ENCODE measurements around the gene SRD5A2. TPM values are rescaled to one million over a fixed set of nuclear protein-coding genes. Genes with fewer than 3 reads are reported as not detected.

Gene SRD5A2
- total and polyA plus RNA-seq, 8 donors: 0.03 to 0.18 TPM; not detected in 6

- Histone ChIP-seq H3K27me3 (no peaks in the 10 kb centered on the region), H3K27ac (no peak overlapping the region), H3K36me3 (no peaks in the 10 kb centered on the region), H3K4me3 (no peak overlapping the region), H3K4me1 (no peaks in the 10 kb centered on the region), H3K9me3 (no peaks in the 10 kb centered on the region)
- intact Hi-C loops (cut with DNase I; ENCODE audit: low total_unique reads): no loop called here
- TF ChIP-seq POLR2AphosphoS5 (IDR thresholded peaks at IDR 0.05) (no peak), EP300 (IDR thresholded peaks at IDR 0.05) (no peak), POLR2A (IDR thresholded peaks at IDR 0.05) (no peak), CTCF (IDR thresholded peaks at IDR 0.05) (no peak)
- DNase-seq: peak in 1 of 2 donors; percentile 12
- WGBS, 5 donors: 67 to 80% (median 77%) methylated on average over 15 of the region's 15 CpGs
Observed at GRCh38 chr2:31526946-31527732, 53.6 kb downstream of the SRD5A2 start.

GRCh38 chr2:31525876-31526275 lies 54.9 kb downstream of the SRD5A2 start:
- Histone ChIP-seq H3K4me1 (no peaks in the 10 kb centered on the region), H3K9me3 (no peaks in the 10 kb centered on the region), H3K27me3 (no peaks in the 10 kb centered on the region), H3K27ac (no peak overlapping the region), H3K36me3 (no peaks in the 10 kb centered on the region), H3K4me3 (no peak overlapping the region)
- intact Hi-C loops (cut with DNase I; ENCODE audit: low total_unique reads): no loop called here
- TF ChIP-seq POLR2AphosphoS5 (IDR thresholded peaks at IDR 0.05): no peak
- no peak for TF ChIP-seq EP300 (IDR thresholded peaks at IDR 0.05)
- TF ChIP-seq CTCF (IDR thresholded peaks at IDR 0.05): no peak
- TF ChIP-seq POLR2A (IDR thresholded peaks at IDR 0.05): no peak
- WGBS, 5 donors: 64 to 80% (median 68%) methylated on average over 5 of the region's 5 CpGs
- DNase-seq: no peak

GRCh38 chr2:31524592-31524991 lies 56.1 kb downstream of the SRD5A2 start:
- 45 to 69% (median 56%) methylated on average over 4 of the region's 4 CpGs for WGBS, 5 donors
- no peak for TF ChIP-seq POLR2A (IDR thresholded peaks at IDR 0.05)
- no peak for TF ChIP-seq CTCF (IDR thresholded peaks at IDR 0.05)
- no peak for TF ChIP-seq POLR2AphosphoS5 (IDR thresholded peaks at IDR 0.05)
- no peak for TF ChIP-seq EP300 (IDR thresholded peaks at IDR 0.05)
- DNase-seq: no peak
- Histone ChIP-seq H3K27me3 (no peaks in the 10 kb centered on the region), H3K9me3 (no peaks in the 10 kb centered on the region), H3K36me3 (no peaks in the 10 kb centered on the region), H3K4me1 (no peaks in the 10 kb centered on the region), H3K4me3 (no peak overlapping the region), H3K27ac (no peak overlapping the region)
- intact Hi-C loops (cut with DNase I; ENCODE audit: low total_unique reads): no loop called here

- no peaks in the 10 kb centered on the region for H3K27me3 ChIP-seq
- intact Hi-C loops (cut with DNase I; ENCODE audit: low total_unique reads): no loop called here
- no peaks in the 10 kb centered on the region for H3K36me3 ChIP-seq
- H3K4me3 ChIP-seq: no peak overlapping the region
- 19 to 34% (median 30%) methylated on average over 8 of the region's 8 CpGs for WGBS, 5 donors
- TF ChIP-seq POLR2AphosphoS5 (IDR thresholded peaks at IDR 0.05) (no peak), CTCF (IDR thresholded peaks at IDR 0.05) (peak in 5 of 7 experiments; percentile 35 to 76 (median 55))
- no peaks in the 10 kb centered on the region for H3K9me3 ChIP-seq
- no peaks in the 10 kb centered on the region for H3K4me1 ChIP-seq
- peak; percentile 55 to 63 for DNase-seq
- no peak overlapping the region for H3K27ac ChIP-seq
Observed at GRCh38 chr2:31523871-31524492, 56.8 kb downstream of the SRD5A2 start.
